Osteoblast (primary cell): ENCODE data around the gene MYL12B. TPM values are rescaled to one million over a fixed set of nuclear protein-coding genes. Genes with fewer than 3 reads are reported as not detected.

Experiments
- DNase-seq: peaks from one replicate; pipeline ENCODE4 v3.0.0; 2011; ENCODE audit warnings: low spot score, mixed read lengths; ENCODE audit not compliant: insufficient read length; ENCODE audit errors: missing footprints
- H2AFZ ChIP-seq: 2 replicates; pipeline ENCODE4 v1.6.0; 2011; ENCODE audit warnings: mild to moderate bottlenecking, low read length
- H3K27ac ChIP-seq: 2 replicates; pipeline ENCODE4 v1.5.1; 2011; ENCODE audit warnings: mild to moderate bottlenecking, low read depth, low read length, moderate library complexity
- H3K27me3 ChIP-seq: 2 replicates; pipeline ENCODE4 v1.6.0; 2012; ENCODE audit warnings: mild to moderate bottlenecking, control low read depth, inconsistent platforms, low read length, moderate library complexity; ENCODE audit not compliant: insufficient read depth
- H3K36me3 ChIP-seq: 2 replicates; pipeline ENCODE4 v1.5.1; 2011; ENCODE audit warnings: mild to moderate bottlenecking, low read length, control low read depth, moderate library complexity; ENCODE audit not compliant: insufficient read depth
- H3K4me1 ChIP-seq: 2 replicates; pipeline ENCODE4 v1.5.1; 2011; ENCODE audit warnings: mild to moderate bottlenecking, low read length, control low read depth, moderate library complexity; ENCODE audit not compliant: insufficient read depth
- H3K4me2 ChIP-seq: 2 replicates; pipeline ENCODE4 v1.6.0; 2011; ENCODE audit warnings: mild to moderate bottlenecking, low read length; ENCODE audit not compliant: insufficient read depth
- H3K4me3 ChIP-seq: fragments of 200-600 bp; sonication (generic); 3 replicates; pipeline ENCODE4 v1.5.1; 2012; ENCODE audit warnings: mild to moderate bottlenecking, low read length, inconsistent platforms; ENCODE audit not compliant: insufficient read depth
- H3K79me2 ChIP-seq: 2 replicates; pipeline ENCODE4 v1.6.0; 2012; ENCODE audit warnings: mild to moderate bottlenecking, low read length, control low read depth, inconsistent platforms; ENCODE audit not compliant: insufficient read depth
- H3K9me3 ChIP-seq: 2 replicates; pipeline ENCODE4 v1.5.1; 2011; ENCODE audit warnings: low read depth, low read length, control low read depth
- H4K20me1 ChIP-seq: 2 replicates; pipeline ENCODE4 v1.6.0; 2012; ENCODE audit warnings: mild to moderate bottlenecking, low read length, control low read depth; ENCODE audit not compliant: insufficient read depth
- total RNA-seq: library from RNA; depleted of rRNA; stranded (reverse); fragments of >200 nt; gene quantifications from 2 replicates; pipeline ENCODE4 v1.2.3, GENCODE V29; 2012
- TF ChIP-seq, protein P1 (sequence below): IDR thresholded peaks from 2 replicates; pipeline ENCODE4 v1.5.1; 2011; ENCODE audit warnings: mild to moderate bottlenecking, low read depth, low read length, moderate library complexity; ENCODE audit errors: extremely low read depth

MYL12B gene
- total RNA-seq, 1 donor = 278 TPM

DNA sequence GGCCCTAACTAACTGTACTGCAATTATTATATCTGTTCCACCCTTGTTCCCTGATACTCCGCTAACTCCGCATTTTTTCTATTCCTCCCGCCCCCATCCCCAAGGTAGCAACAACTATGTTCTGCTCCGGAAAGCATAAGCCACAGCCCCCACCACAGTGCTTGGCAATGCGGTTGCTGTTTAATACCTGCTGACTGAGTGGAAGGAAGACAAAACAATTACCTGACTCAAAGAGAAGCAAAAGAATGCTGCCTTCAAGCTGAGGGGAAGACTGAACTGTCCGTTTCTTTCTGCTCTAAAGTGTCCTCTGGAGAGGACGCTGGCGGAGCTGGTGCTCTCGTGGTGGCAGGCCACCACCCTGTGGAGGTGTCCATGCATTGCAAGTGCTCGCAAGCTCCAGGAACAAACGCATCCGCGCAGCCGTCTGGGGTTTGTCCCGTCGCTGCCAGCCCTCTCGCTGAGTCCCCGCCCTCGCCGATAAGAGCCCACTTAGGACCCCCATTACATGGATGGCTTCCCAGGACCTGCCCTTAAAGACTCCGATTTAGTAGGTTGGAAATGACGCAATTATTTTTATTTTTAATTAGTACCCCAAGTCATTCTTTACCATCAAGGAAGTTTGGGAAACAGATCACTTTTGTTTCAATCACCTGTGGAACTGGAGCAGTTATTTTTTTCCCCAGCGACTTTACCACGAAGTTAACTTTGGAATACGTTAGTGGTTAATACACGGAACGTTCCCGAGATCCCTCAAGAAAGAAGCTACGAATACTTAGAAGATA is 15.9 kb upstream of the MYL12B start:
- H3K9me3 ChIP-seq = no peaks in the 10 kb centered on the region
- H4K20me1 ChIP-seq = peaks cover 9% of the 10 kb centered on the region
- peak overlapping the region; percentile 85 for H2AFZ ChIP-seq
- peak; percentile 79 for DNase-seq
- H3K4me1 ChIP-seq = peaks cover 29% of the 10 kb centered on the region
- peak overlapping the region; percentile 97 for H3K4me2 ChIP-seq
- H3K27me3 ChIP-seq = no peaks in the 10 kb centered on the region
- TF ChIP-seq, protein P1, sequence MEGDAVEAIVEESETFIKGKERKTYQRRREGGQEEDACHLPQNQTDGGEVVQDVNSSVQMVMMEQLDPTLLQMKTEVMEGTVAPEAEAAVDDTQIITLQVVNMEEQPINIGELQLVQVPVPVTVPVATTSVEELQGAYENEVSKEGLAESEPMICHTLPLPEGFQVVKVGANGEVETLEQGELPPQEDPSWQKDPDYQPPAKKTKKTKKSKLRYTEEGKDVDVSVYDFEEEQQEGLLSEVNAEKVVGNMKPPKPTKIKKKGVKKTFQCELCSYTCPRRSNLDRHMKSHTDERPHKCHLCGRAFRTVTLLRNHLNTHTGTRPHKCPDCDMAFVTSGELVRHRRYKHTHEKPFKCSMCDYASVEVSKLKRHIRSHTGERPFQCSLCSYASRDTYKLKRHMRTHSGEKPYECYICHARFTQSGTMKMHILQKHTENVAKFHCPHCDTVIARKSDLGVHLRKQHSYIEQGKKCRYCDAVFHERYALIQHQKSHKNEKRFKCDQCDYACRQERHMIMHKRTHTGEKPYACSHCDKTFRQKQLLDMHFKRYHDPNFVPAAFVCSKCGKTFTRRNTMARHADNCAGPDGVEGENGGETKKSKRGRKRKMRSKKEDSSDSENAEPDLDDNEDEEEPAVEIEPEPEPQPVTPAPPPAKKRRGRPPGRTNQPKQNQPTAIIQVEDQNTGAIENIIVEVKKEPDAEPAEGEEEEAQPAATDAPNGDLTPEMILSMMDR = peak; percentile 95
- peaks cover 33% of the 10 kb centered on the region for H3K79me2 ChIP-seq
- H3K36me3 ChIP-seq = peaks cover 14% of the 10 kb centered on the region
- H3K27ac ChIP-seq = peak overlapping the region; percentile 98
- peak overlapping the region; percentile 92 for H3K4me3 ChIP-seq

DNA sequence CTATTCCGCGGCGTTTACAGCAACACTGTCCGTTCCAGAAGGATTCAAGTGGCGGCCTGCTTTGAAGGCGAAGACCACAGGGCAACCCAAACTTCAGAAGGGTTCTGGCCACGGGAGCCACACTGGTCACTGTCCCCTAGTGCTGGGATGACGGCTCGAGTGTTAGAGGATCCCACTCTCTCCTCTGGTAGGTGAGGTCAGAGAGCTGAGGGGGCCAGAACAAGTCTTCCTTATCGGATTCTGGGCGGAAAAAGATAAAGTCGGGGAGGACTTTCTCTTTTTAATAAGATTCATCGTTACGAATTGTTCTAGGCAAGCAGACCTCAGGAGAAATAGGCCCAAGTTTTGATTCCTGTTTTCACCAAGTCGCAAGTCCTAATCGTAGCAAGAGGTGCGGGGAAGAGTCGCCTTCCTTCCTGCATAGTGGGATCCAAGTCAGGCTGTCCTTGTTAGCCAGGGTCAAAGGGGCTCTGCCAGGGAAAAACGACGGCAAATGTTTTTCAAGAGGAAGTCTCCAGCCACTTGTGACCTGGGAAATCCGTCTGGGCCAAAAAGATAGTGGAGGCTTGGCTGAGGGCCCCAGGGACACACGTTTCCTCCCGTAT is 15.2 kb upstream of the MYL12B start:
- H2AFZ ChIP-seq = peak overlapping the region; percentile 85
- H3K27ac ChIP-seq = peak overlapping the region; percentile 98
- peaks cover 14% of the 10 kb centered on the region for H3K36me3 ChIP-seq
- H3K4me2 ChIP-seq = peak overlapping the region; percentile 97
- no peaks in the 10 kb centered on the region for H3K27me3 ChIP-seq
- TF ChIP-seq, protein P1 = no peak
- peaks cover 9% of the 10 kb centered on the region for H4K20me1 ChIP-seq
- peak; percentile 47 for DNase-seq
- no peaks in the 10 kb centered on the region for H3K9me3 ChIP-seq
- peaks cover 36% of the 10 kb centered on the region for H3K4me1 ChIP-seq
- peaks cover 39% of the 10 kb centered on the region for H3K79me2 ChIP-seq
- H3K4me3 ChIP-seq = peak overlapping the region; percentile 92

DNA sequence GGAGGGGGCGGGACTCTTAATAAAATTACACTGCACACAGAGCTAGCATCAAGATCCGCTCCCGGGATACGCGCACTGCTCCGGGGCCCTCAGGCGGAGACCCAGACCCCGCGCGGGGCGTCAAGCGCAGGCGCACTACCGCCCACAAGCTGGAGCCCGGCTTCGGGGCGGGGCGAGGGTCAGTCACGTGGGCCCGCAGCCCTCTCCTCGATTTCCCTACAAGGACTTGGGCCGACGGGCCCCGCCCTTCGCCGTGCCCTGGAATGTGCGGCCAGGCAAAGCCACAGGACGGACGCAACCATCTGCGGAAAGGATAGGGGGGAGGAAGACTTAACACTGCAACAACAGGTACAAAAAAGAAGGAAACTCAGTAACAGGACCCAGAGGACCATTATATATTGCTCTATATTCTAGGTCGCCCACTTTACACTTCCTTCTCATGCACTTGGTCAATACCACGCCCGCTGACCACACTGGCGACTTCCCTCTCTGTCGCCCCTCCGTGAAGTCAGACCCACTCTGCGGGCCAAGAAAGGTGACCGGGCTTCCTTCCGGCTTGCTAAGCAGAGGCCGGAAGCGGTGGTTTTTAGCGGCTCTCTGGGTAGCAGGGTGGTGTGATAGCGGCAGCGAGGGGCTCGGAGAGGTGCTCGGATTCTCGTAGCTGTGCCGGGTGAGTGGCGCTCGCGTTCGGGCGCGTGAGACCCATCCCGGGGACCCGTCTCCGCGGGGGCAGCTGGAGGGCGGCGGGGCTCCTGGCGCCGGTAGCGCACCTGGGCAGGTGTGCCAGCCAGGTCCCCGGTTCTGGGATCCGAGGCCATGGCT is 14.5 kb upstream of the MYL12B start, which contains the start of gene MYL12A:
MYL12A (plus strand) TSS at position 562 of the 822 bp plus-strand sequence. CDS start 5,447 bp downstream, outside the sequence.
- TF ChIP-seq, protein P1 = no peak
- DNase-seq = peak; percentile 96
- peaks cover 9% of the 10 kb centered on the region for H4K20me1 ChIP-seq
- H2AFZ ChIP-seq = peak within 1 kb of the TSS; percentile 85
- peak within 1 kb of the TSS; percentile 98 for H3K27ac ChIP-seq
- peaks cover 45% of the 10 kb centered on the region for H3K79me2 ChIP-seq
- H3K4me2 ChIP-seq = peak within 1 kb of the TSS; percentile 97
- H3K36me3 ChIP-seq = peaks cover 14% of the 10 kb centered on the region
- H3K9me3 ChIP-seq = no peaks in the 10 kb centered on the region
- no peaks in the 10 kb centered on the region for H3K27me3 ChIP-seq
- H3K4me1 ChIP-seq = peaks cover 41% of the 10 kb centered on the region
- H3K4me3 ChIP-seq = peak within 1 kb of the TSS; percentile 92
